OCI-LY7 (cell line): Measurements from ENCODE around the gene AREG. TPM values are rescaled to one million over a fixed set of nuclear protein-coding genes. Genes with fewer than 3 reads are reported as not detected.

Experiments used
- BruUV-seq: library from RNA; stranded (reverse); fragments of 400-500 nt; replicated peaks from 2 replicates; lab custom pipeline; 2021; lab: Mats Ljungman, UMichigan
- CTCF ChIA-PET: fragments of 300-600 bp; sonication (Branson Sonifier 250); formaldehyde crosslinking; loops from one replicate; lab custom pipeline; 2022; ENCODE audit warnings: antibody characterized with exemption; ENCODE audit not compliant: unreplicated experiment; lab: Charles Lee
- POLR2A ChIA-PET: fragments of 300-600 bp; sonication (Branson Sonifier 250); formaldehyde crosslinking; loops from one replicate; lab custom pipeline; 2022; ENCODE audit warnings: antibody characterized with exemption; lab: Charles Lee
- DNase-seq: peaks from one replicate; pipeline ENCODE4 v3.0.0-alpha.2; 2015; ENCODE audit warnings: low spot score
- H2AFZ ChIP-seq: fragments of 200-600 bp; sonication (generic), shearing (Covaris generic); 2 replicates; pipeline ENCODE4 v1.6.1; 2014; ENCODE audit warnings: mild to moderate bottlenecking, antibody characterized with exemption, low read length, moderate library complexity
- H3K27ac ChIP-seq: fragments of 200-600 bp; sonication (generic); 2 replicates; pipeline ENCODE4 v1.5.1; 2014; ENCODE audit warnings: mixed run types, low read depth, mild to moderate bottlenecking, moderate library complexity, low read length, inconsistent platforms; ENCODE audit not compliant: poor library complexity, severe bottlenecking
- H3K36me3 ChIP-seq: fragments of 200-600 bp; sonication (generic); 2 replicates; pipeline ENCODE4 v1.6.1; 2014; ENCODE audit warnings: mild to moderate bottlenecking, antibody characterized with exemption, low read length, moderate library complexity, mixed read lengths; ENCODE audit not compliant: insufficient read depth
- H3K4me1 ChIP-seq: fragments of 200-600 bp; sonication (generic); 2 replicates; pipeline ENCODE4 v1.5.1; 2014; ENCODE audit warnings: mild to moderate bottlenecking, low read length; ENCODE audit not compliant: insufficient read depth, poor library complexity, severe bottlenecking
- H3K4me2 ChIP-seq: fragments of 200-600 bp; sonication (generic); 2 replicates; pipeline ENCODE4 v1.6.1; 2014; ENCODE audit warnings: mild to moderate bottlenecking, low read length
- H3K4me3 ChIP-seq: fragments of 200-600 bp; sonication (generic); 2 replicates; pipeline ENCODE4 v1.5.1; 2014; ENCODE audit warnings: mild to moderate bottlenecking, low read depth, low read length; ENCODE audit not compliant: poor library complexity, severe bottlenecking
- H3K79me2 ChIP-seq: fragments of 200-600 bp; sonication (generic); 2 replicates; pipeline ENCODE4 v1.6.1; 2016; ENCODE audit warnings: low read depth, mild to moderate bottlenecking, low read length, moderate library complexity, mixed read lengths; ENCODE audit not compliant: insufficient read depth
- H3K9me2 ChIP-seq: fragments of 200-600 bp; sonication (generic); 2 replicates; pipeline ENCODE4 v1.6.1; 2016; ENCODE audit warnings: mild to moderate bottlenecking, low read length, mixed read lengths; ENCODE audit not compliant: insufficient read depth
- H3K9me3 ChIP-seq: fragments of 200-600 bp; sonication (generic); 2 replicates; pipeline ENCODE4 v1.6.1; 2014; ENCODE audit warnings: mild to moderate bottlenecking, mixed run types, low read length, mixed read lengths
- H4K20me1 ChIP-seq: fragments of 200-600 bp; sonication (generic); 2 replicates; pipeline ENCODE4 v1.6.1; 2014; ENCODE audit warnings: mild to moderate bottlenecking, antibody characterized with exemption, low read length, moderate library complexity, mixed read lengths; ENCODE audit not compliant: insufficient read depth
- EZH2phosphoT487 ChIP-seq: fragments of 200-600 bp; sonication (generic); IDR thresholded peaks from 2 replicates; pipeline ENCODE4 v1.6.1; 2018; ENCODE audit warnings: low read depth, borderline replicate concordance, mild to moderate bottlenecking, mixed run types, antibody characterized with exemption, low read length, moderate library complexity, mixed read lengths
- intact Hi-C: fragments of 100-400 bp; cut with micrococcal nuclease; formaldehyde crosslinking; loops from one replicate; pipeline ENCODE4 v1.10.0; 2022; ENCODE audit not compliant: unreplicated experiment
- total RNA-seq, 2 experiments: library from RNA; depleted of rRNA in 1 of 2; stranded (reverse); fragments of >200 nt in 1 of 2; shearing (Covaris generic) in 1 of 2; gene quantifications; 2 replicates each; pipeline ENCODE4 v1.2.3, GENCODE V29; 2014 to 2022
- TF ChIP-seq, protein P1 (sequence below): fragments of 200-600 bp; sonication (generic); conservative IDR thresholded peaks from 2 replicates; pipeline ENCODE4 v1.5.1; 2014; ENCODE audit warnings: mild to moderate bottlenecking, antibody characterized with exemption, low read length, moderate library complexity, mixed read lengths

Gene AREG
- total RNA-seq, 2 experiments from 2014 or later = not detected

DNA sequence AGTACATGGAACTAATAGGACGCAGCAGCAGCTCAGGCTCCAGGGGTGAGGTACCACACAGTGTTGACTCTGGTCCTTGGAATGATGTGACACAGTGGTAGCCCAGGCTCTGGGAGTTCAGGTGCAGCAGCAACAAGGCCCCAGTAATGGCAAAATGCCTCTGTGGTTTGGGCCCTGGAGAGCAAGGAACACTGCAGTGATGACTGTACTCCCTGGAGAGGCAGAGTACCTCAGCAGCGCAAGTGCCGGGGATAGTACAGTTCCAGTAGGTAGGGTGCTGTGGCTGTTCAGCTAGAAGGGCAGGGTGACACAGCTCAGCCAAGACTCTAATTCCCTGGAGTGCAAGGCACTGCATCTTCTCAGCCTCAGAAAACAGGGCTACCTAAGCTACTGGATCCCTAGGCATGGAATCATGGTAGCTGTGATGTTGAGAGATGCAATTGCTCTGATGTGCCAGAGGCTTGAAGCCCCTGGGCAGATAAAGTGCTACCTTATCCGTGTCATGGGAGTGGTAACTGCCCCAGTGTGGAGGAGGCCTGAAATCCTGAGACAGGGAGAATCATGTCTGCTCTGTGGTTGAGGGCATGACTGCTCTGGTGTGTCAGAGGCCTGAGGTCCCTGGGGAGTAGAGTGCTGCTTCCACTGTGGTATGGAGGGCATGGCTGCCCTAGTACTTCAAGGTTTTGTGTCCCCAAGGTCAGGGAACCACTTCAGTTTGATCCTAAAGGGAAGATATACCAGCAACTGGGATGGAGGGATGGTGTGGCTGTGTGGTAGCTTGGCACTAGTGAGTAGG lies 55.2 kb downstream of the AREG start:
- H3K4me3 ChIP-seq = no peak overlapping the region
- DNase-seq = no peak
- no peaks in the 10 kb centered on the region for H3K36me3 ChIP-seq
- no peaks in the 10 kb centered on the region for H3K79me2 ChIP-seq
- no peak overlapping the region for H3K27ac ChIP-seq
- no peaks in the 10 kb centered on the region for H3K4me1 ChIP-seq
- intact Hi-C loops = no loop called here
- BruUV-seq = no TSS peak
- ChIA-PET CTCF (no interaction called here), POLR2A (no interaction called here)
- H4K20me1 ChIP-seq = no peaks in the 10 kb centered on the region
- no peak overlapping the region for H2AFZ ChIP-seq
- H3K4me2 ChIP-seq = no peak overlapping the region
- no peaks in the 10 kb centered on the region for H3K9me2 ChIP-seq
- no peaks in the 10 kb centered on the region for H3K9me3 ChIP-seq
- TF ChIP-seq, protein P1, sequence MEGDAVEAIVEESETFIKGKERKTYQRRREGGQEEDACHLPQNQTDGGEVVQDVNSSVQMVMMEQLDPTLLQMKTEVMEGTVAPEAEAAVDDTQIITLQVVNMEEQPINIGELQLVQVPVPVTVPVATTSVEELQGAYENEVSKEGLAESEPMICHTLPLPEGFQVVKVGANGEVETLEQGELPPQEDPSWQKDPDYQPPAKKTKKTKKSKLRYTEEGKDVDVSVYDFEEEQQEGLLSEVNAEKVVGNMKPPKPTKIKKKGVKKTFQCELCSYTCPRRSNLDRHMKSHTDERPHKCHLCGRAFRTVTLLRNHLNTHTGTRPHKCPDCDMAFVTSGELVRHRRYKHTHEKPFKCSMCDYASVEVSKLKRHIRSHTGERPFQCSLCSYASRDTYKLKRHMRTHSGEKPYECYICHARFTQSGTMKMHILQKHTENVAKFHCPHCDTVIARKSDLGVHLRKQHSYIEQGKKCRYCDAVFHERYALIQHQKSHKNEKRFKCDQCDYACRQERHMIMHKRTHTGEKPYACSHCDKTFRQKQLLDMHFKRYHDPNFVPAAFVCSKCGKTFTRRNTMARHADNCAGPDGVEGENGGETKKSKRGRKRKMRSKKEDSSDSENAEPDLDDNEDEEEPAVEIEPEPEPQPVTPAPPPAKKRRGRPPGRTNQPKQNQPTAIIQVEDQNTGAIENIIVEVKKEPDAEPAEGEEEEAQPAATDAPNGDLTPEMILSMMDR = no peak
- no peak for TF ChIP-seq EZH2phosphoT487

DNA sequence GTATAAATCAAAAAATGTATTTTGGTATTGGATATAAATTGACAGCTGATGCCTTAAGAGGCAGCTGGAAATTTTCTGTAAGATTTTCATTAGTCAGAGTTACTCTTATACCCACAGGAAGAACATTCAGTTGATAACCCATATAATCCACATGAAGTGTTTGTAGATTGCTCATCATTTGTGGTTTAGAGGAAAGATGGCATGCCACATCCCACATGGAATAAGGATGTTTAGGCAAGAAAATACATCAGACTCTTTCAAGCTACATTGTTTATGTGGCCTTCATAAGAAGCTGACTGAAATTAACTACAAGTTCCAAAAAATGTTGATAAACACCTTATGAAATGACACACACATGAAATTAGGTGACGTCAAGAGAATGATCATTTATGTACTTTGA lies 56.6 kb downstream of the AREG start:
- no TSS peak for BruUV-seq
- TF ChIP-seq EZH2phosphoT487 = no peak
- TF ChIP-seq, protein P1 = no peak
- H3K36me3 ChIP-seq = no peaks in the 10 kb centered on the region
- H3K9me3 ChIP-seq = no peaks in the 10 kb centered on the region
- H3K27ac ChIP-seq = no peak overlapping the region
- no peak overlapping the region for H3K4me3 ChIP-seq
- DNase-seq = no peak
- H3K4me2 ChIP-seq = no peak overlapping the region
- H2AFZ ChIP-seq = no peak overlapping the region
- H3K9me2 ChIP-seq = no peaks in the 10 kb centered on the region
- no peaks in the 10 kb centered on the region for H3K4me1 ChIP-seq
- ChIA-PET CTCF (no interaction called here), POLR2A (interaction anchor here (1.3 kb wide), 1 partner anchor 22 kb away, joined by 3 read pairs; no protein-coding TSS in a partner anchor)
- intact Hi-C loops = no loop called here
- no peaks in the 10 kb centered on the region for H3K79me2 ChIP-seq
- H4K20me1 ChIP-seq = no peaks in the 10 kb centered on the region

DNA sequence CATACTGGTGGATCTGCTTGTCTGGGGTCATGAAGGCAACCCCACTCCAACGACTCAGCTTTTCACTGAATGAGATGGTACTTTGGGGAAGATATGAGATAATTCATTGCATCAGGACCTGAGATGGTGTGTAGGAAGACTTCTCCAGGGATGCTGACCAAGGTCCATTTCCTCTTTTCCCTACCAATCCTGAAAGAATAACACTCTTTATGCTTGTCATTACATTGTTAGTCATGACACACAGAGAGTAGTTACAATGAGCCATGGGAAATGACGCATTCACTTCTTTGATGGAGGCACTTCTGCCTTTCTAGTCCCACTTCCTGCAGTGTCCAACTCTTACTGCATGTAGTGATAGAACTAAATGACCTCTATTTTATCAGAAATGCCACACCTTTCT lies 58.6 kb downstream of the AREG start:
- Histone ChIP-seq H3K4me3 (no peak overlapping the region), H3K4me2 (no peak overlapping the region), H3K27ac (no peak overlapping the region), H4K20me1 (no peaks in the 10 kb centered on the region), H3K79me2 (no peaks in the 10 kb centered on the region), H3K9me3 (no peaks in the 10 kb centered on the region), H3K4me1 (no peaks in the 10 kb centered on the region), H3K36me3 (no peaks in the 10 kb centered on the region), H2AFZ (no peak overlapping the region), H3K9me2 (no peaks in the 10 kb centered on the region)
- DNase-seq = no peak
- ChIA-PET CTCF (no interaction called here), POLR2A (no interaction called here)
- no peak for TF ChIP-seq EZH2phosphoT487
- TF ChIP-seq, protein P1 = no peak
- no TSS peak for BruUV-seq
- intact Hi-C loops = no loop called here
